ENCODE data around the gene B4GALT6. TPM values are rescaled to one million over a fixed set of nuclear protein-coding genes. Genes with fewer than 3 reads are reported as not detected.

Gene B4GALT6
- total RNA-seq, 2 experiments from 2014 or later: 4.0 to 6.5 TPM

DNA sequence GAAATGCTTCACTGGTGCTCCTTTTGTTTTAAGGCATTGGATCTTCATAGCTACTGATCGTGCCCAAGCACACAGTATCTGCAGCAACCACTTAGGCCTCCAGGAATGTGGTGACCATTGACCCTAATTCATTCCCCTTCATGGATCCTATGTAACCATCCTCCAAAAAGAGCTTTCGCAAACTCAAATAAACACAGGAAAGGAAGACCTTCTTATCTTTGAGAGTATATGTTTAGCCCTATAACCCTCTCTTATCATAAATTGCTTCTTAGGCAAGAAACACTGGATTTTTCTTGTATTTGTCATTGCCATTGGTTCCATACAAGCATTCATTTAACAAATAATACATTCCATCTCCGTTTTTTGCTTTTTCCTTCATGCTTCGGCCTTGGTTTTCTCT, 96.9 kb downstream of the B4GALT6 start:
- intact Hi-C loops (cut with DNase I, micrococcal nuclease): no loop called here
- Mint-ChIP-seq H3K27me3 (no peaks in the 10 kb centered on the region), H3K36me3 (ENCODE audit: low read depth) (no peaks in the 10 kb centered on the region), H3K27ac (no peak overlapping the region), H3K9me3 (ENCODE audit: low read depth) (no peaks in the 10 kb centered on the region), H3K4me3 (no peak overlapping the region), H3K4me1 (no peaks in the 10 kb centered on the region)
- no peak for ATAC-seq
- POLR2A ChIA-PET: no interaction called here
- CTCF ChIA-PET: interaction anchor here (0.7 kb wide), 1 partner anchor 434 kb away, joined by 3 read pairs; no protein-coding TSS in a partner anchor
- DNase-seq: no peak

DNA sequence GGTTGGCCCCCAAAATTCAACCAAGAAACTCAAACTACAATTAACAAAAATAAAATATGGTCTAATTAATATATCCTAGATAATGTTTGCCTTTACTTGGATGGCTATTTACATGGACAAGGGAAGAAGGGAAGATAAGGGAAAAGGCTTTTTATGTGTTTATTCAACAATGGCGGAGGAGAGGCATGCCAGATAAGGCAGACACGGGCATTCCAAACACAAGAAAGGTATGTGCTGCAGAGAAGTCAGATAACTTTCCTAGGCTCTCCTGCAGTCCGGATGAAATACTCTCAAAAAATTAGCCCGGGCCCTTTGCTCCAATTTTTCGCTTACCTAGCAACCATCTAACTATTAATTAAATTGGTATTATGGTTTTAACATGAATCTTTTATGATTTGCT, 97.8 kb downstream of the B4GALT6 start:
- Mint-ChIP-seq H3K4me3 (no peak overlapping the region), H3K27me3 (no peaks in the 10 kb centered on the region), H3K36me3 (ENCODE audit: low read depth) (no peaks in the 10 kb centered on the region), H3K27ac (no peak overlapping the region), H3K4me1 (no peaks in the 10 kb centered on the region), H3K9me3 (ENCODE audit: low read depth) (no peaks in the 10 kb centered on the region)
- ChIA-PET POLR2A (no interaction called here), CTCF (interaction anchor here (0.6 to 1.0 kb wide), 2 partner anchors 14 to 54 kb away, joined by 3 to 4 read pairs; no protein-coding TSS in a partner anchor)
- intact Hi-C loops (cut with DNase I, micrococcal nuclease): no loop called here
- no peak for ATAC-seq
- DNase-seq: no peak

DNA sequence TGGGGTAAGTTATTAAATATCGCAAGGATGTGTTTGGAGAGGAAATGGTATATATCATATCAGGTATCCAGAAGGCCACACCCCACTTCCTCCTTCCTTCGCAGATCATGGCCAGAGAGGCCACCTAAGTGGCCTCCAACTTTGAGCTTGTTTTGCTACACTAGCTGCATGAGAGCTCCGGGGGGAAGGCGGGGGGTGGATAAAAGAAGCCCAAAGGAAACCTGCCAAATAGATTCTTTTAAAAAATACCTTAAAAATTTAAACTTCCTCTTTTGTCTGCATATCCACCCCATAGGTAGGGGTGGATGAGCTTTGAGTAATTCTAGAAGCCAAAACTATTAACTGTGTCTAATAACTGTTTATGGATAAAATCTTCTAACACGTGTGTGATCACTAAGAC, 98.4 kb downstream of the B4GALT6 start:
- CTCF ChIA-PET: interaction anchor here (0.6 to 1.0 kb wide), 2 partner anchors 14 to 55 kb away, joined by 3 to 4 read pairs; no protein-coding TSS in a partner anchor
- no peaks in the 10 kb centered on the region for H3K9me3 Mint-ChIP-seq (ENCODE audit: low read depth)
- intact Hi-C loops (cut with DNase I, micrococcal nuclease): no loop called here
- no peak overlapping the region for H3K4me3 Mint-ChIP-seq
- H3K27me3 Mint-ChIP-seq: no peaks in the 10 kb centered on the region
- no peak overlapping the region for H3K27ac Mint-ChIP-seq
- H3K4me1 Mint-ChIP-seq: no peaks in the 10 kb centered on the region
- DNase-seq (no peak), ATAC-seq (no peak)
- POLR2A ChIA-PET: no interaction called here
- H3K36me3 Mint-ChIP-seq (ENCODE audit: low read depth): no peaks in the 10 kb centered on the region

GRCh38 chr18:31583185-31583854, 101.1 kb downstream of the B4GALT6 start:
- Mint-ChIP-seq H3K27ac (no peak overlapping the region), H3K27me3 (no peaks in the 10 kb centered on the region), H3K4me1 (no peaks in the 10 kb centered on the region), H3K4me3 (no peak overlapping the region), H3K9me3 (ENCODE audit: low read depth) (no peaks in the 10 kb centered on the region), H3K36me3 (ENCODE audit: low read depth) (no peaks in the 10 kb centered on the region)
- intact Hi-C loops (cut with DNase I, micrococcal nuclease): no loop called here
- DNase-seq: no peak
- POLR2A ChIA-PET: no interaction called here
- CTCF ChIA-PET: no interaction called here
- no peak for ATAC-seq

DNA sequence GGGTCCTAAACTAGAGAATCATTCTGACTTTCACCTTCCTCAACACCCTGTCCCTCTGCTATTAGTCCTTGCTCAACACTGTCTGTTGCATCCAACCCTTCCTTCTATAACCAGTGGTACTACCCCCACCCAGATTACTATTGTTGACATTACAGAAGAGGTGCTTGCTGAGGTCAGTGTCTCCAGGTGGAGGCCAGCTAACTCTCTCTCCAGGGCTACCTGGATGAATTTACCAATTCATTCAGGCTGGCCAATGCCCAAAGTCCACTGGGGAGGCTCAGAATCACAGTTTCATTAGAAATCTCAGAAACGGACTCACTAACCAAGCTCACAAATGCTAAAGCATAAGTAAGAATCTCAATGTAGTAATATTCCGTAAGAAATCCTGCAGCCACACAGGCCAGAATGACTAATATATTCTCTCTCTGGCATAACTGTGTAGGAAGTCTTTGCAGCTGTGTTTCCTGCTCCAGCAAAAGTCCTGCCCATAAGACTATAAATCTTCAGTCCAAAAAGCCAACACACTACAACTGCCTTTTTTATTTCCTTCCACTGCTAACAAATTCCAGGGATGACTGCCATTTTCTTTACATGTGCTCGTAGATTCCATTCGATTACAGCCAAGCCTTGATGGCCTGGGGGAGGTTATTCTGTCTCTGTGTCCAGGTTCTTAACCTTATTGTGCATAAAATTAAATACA, 102.7 kb downstream of the B4GALT6 start:
- no peaks in the 10 kb centered on the region for H3K4me1 Mint-ChIP-seq
- DNase-seq (no peak), ATAC-seq (no peak)
- no peak overlapping the region for H3K27ac Mint-ChIP-seq
- no peaks in the 10 kb centered on the region for H3K9me3 Mint-ChIP-seq (ENCODE audit: low read depth)
- H3K36me3 Mint-ChIP-seq (ENCODE audit: low read depth): no peaks in the 10 kb centered on the region
- ChIA-PET POLR2A (no interaction called here), CTCF (no interaction called here)
- intact Hi-C loops (cut with DNase I, micrococcal nuclease): no loop called here
- no peak overlapping the region for H3K4me3 Mint-ChIP-seq
- no peaks in the 10 kb centered on the region for H3K27me3 Mint-ChIP-seq

DNA sequence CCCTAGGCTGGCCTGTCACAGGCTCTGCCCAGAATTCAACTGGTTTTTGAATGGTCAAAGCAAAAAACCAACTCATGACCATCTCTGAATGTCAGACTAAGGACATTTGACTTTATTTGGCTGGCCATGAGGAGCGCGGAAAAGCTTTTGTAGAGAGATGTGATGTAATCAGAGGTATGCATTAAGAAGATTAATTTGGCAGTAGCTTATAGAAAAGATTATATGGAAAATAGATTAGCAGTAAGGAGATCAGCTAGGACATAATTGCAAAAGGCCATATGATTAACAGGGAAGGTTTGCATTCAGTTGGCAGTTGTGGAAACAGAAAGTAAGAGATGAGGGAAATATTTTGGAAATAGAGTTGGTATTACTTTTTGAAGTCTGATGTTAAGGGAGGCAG, 105.0 kb downstream of the B4GALT6 start:
- no peak for DNase-seq
- Mint-ChIP-seq H3K27ac (no peak overlapping the region), H3K4me1 (no peaks in the 10 kb centered on the region), H3K4me3 (no peak overlapping the region), H3K9me3 (ENCODE audit: low read depth) (no peaks in the 10 kb centered on the region), H3K36me3 (ENCODE audit: low read depth) (no peaks in the 10 kb centered on the region), H3K27me3 (no peaks in the 10 kb centered on the region)
- no peak for ATAC-seq
- ChIA-PET CTCF (interaction anchor here (1.0 to 1.3 kb wide), 2 partner anchors 23 to 57 kb away, joined by 4 to 7 read pairs; no protein-coding TSS in a partner anchor), POLR2A (no interaction called here)
- intact Hi-C loops (cut with DNase I, micrococcal nuclease): no loop called here

GRCh38 chr18:31578126-31578525, 106.3 kb downstream of the B4GALT6 start:
- Mint-ChIP-seq H3K4me3 (no peak overlapping the region), H3K27me3 (no peaks in the 10 kb centered on the region), H3K4me1 (no peaks in the 10 kb centered on the region), H3K36me3 (ENCODE audit: low read depth) (no peaks in the 10 kb centered on the region), H3K27ac (no peak overlapping the region), H3K9me3 (ENCODE audit: low read depth) (no peaks in the 10 kb centered on the region)
- DNase-seq: no peak
- intact Hi-C loops (cut with DNase I, micrococcal nuclease): no loop called here
- ChIA-PET CTCF (interaction anchor here (1.2 to 1.3 kb wide), 2 partner anchors 22 to 145 kb away, joined by 3 to 4 read pairs; no protein-coding TSS in a partner anchor), POLR2A (no interaction called here)
- no peak for ATAC-seq

DNA sequence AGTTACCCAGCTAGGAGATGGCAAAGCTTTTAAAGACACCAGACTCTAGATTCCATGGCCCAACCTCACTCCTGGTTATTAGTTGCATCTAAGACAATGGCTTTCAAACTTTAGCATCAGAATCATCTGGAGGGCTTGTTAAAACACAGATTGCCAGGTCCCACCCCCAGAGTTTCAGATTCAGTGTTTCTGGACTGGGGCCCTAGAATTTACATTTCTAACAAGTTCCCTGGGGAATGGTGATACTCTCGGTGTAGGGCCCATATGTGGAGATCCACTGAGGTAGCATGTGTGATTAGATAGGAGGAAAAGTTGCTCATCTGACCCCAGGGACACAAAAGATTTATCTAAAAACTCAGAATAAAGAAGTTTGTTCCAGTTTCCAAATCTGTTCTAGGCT, 107.2 kb downstream of the B4GALT6 start:
- DNase-seq: no peak
- intact Hi-C loops (cut with DNase I, micrococcal nuclease): no loop called here
- Mint-ChIP-seq H3K36me3 (ENCODE audit: low read depth) (no peaks in the 10 kb centered on the region), H3K27ac (no peak overlapping the region), H3K27me3 (no peaks in the 10 kb centered on the region), H3K9me3 (ENCODE audit: low read depth) (no peaks in the 10 kb centered on the region), H3K4me3 (no peak overlapping the region), H3K4me1 (no peaks in the 10 kb centered on the region)
- POLR2A ChIA-PET: no interaction called here
- CTCF ChIA-PET: no interaction called here
- ATAC-seq: no peak

DNA sequence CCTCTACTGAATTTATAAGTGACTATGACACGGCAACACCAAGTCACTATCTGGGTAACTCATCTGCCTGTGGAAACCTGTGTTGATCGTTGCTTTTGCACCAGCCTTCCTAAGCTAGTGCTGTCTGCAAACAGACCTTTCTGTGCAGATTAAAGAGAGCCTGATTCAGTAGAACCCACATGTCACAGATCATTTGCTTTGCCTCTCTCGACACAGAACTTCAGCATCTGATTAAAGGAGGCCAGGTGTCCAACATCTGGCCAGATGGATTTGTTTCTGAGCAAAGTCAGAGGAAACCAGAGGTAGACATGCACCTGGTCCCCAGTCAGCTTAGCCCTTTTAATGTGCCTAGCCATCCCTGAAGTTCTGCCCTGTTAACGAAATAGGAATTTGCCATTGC, 107.7 kb downstream of the B4GALT6 start:
- ChIA-PET POLR2A (no interaction called here), CTCF (interaction anchor here (1.1 kb wide), 1 partner anchor 20 kb away, joined by 3 read pairs; no protein-coding TSS in a partner anchor)
- Mint-ChIP-seq H3K36me3 (ENCODE audit: low read depth) (no peaks in the 10 kb centered on the region), H3K27me3 (no peaks in the 10 kb centered on the region), H3K4me3 (no peak overlapping the region), H3K9me3 (ENCODE audit: low read depth) (no peaks in the 10 kb centered on the region), H3K27ac (no peak overlapping the region), H3K4me1 (no peaks in the 10 kb centered on the region)
- no peak for ATAC-seq
- no peak for DNase-seq
- intact Hi-C loops (cut with DNase I, micrococcal nuclease): no loop called here

DNA sequence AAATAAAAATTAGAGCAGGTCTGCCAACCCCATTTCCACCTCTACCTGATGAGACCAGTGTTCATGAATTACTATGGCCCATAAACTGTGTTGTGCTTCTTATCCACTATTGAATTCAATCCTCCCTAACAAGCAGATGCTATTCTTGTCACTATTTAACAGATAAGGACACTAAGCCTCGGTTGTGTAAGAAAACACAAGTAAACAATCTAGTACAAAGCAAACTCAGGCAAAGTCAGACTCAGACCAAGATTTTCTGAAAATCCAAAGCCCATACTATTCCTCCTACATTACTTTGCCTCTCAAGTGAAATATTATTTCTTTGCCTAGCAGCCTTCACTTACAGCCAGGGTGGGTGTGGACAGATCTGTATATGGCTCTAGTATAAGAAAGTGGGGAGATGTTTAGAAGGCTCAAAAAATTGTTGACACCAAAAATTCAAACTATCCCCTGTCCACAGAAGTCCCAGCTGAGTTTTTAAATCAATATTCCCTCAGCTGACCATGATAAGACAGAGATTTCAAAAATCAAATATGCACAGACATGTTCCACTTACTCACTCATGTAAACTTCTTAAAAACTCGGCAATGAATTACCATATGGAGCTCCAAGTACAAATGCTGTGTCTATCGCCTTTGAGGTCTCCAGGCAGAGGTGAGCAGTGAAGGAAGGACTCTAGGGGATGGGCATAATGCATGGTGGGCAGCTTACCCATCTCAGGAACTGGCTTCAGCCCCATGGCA, 108.7 kb downstream of the B4GALT6 start:
- CTCF ChIA-PET: interaction anchor here (1.1 kb wide), 1 partner anchor 19 kb away, joined by 3 read pairs; no protein-coding TSS in a partner anchor
- Mint-ChIP-seq H3K4me3 (no peak overlapping the region), H3K27me3 (no peaks in the 10 kb centered on the region), H3K27ac (no peak overlapping the region), H3K4me1 (no peaks in the 10 kb centered on the region), H3K9me3 (ENCODE audit: low read depth) (no peaks in the 10 kb centered on the region), H3K36me3 (ENCODE audit: low read depth) (no peaks in the 10 kb centered on the region)
- ATAC-seq (no peak), DNase-seq (no peak)
- intact Hi-C loops (cut with DNase I, micrococcal nuclease): no loop called here
- POLR2A ChIA-PET: no interaction called here

GRCh38 chr18:31574359-31574758, 110.0 kb downstream of the B4GALT6 start:
- Mint-ChIP-seq H3K27ac (no peak overlapping the region), H3K27me3 (no peaks in the 10 kb centered on the region), H3K36me3 (ENCODE audit: low read depth) (no peaks in the 10 kb centered on the region), H3K4me1 (no peaks in the 10 kb centered on the region), H3K9me3 (ENCODE audit: low read depth) (no peaks in the 10 kb centered on the region), H3K4me3 (no peak overlapping the region)
- intact Hi-C loops (cut with DNase I, micrococcal nuclease): no loop called here
- DNase-seq (no peak), ATAC-seq (no peak)
- ChIA-PET POLR2A (no interaction called here), CTCF (interaction anchor here (0.6 kb wide), 1 partner anchor 74 kb away, joined by 5 read pairs; no protein-coding TSS in a partner anchor)
